Renal pelvis (tissue), 4 donors: ENCODE measurements around the gene ZNF740. TPM values are rescaled to one million over a fixed set of nuclear protein-coding genes. Genes with fewer than 3 reads are reported as not detected.
"Not testable (repeated sequence)": the region's sequence is repeated elsewhere in the genome, so short reads cannot be mapped to it uniquely, and the experiment has no call there.

Experiments used
- DNase-seq: peaks from one replicate; pipeline ENCODE4 v3.0.0-alpha.2; 2013
- polyA plus RNA-seq, 3 donors: library from polyadenylated mRNA; unstranded; fragments of 120-200 nt; gene quantifications; one replicate each; pipeline ENCODE4 v1.2.1, GENCODE V29; 2013; ENCODE audit not compliant: insufficient read length in 3 of 3

The ZNF740 gene
- polyA plus RNA-seq, 3 donors = 67.8 to 81.5 (median 76.2) TPM

DNA sequence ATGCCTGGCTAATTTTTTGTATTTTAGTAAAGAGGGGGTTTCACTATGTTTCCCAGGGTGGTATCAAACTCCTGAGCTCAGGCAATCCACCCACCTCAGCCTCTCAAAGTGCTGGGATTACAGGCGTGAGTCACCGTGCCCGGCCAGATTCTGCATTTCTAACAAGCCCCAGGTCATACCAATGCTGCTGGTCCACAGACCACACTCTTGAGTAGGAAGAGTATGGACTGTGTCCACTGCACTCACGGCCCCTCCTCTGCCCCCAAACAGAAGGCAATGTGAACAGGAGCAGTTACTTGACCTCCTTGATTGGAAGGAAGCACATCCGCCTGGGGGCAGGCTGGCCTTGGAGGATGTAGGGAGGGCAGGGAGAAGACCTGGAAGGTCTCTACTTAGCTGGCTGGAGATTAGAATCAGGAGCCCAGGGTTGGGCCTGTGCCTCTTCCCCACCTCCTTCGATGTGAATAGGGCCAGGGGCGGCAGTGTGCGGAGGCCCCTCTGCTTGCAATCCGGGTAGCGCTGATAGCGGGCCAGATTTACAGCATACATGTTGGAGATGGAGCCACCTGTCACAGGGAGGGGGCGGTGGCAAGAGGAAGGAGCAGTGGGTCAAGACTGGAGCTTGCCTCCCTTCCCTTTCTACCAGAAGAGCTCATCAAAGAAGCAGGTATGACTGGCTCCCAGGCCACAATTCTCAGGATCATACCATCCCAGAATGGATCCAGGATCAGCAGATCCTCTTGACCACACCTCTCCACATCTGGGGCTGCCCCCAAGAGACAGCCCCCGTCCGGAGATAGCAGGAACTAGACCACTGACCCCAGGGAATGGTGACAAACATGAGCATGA, 9.4 kb upstream of the ZNF740 start:
- no peak for DNase-seq

DNA sequence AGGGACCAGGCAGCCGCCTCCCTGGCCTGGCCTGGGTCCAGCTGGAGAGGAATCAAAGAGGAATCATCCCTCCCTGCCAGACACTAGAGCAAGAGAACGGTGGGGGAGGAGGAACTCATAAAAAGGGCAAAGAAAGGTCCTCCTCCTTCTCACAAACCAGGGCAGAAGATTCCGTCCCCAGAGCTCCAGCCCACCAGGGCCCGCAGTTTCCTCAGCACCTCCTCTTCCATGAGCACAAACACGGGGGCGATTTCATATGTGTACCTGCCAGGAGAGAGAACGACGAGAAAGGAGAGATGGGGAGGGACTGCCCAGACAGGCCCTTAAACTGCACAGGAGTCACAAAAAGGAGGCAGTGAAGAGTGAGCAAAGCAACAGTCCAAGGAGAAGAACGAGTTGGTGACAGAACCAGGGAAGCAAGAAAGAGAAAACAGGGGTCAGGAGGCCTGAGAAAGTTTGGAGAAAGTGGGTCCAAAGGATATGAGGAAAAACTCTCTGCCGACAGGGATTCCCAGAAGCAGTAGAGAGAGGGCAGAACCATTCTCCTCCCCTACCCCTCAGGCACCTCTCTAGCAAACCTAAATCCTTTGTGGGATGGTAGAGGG, 8.7 kb upstream of the ZNF740 start:
- DNase-seq = peak; percentile 34

- no peak for DNase-seq
Measured at GRCh38 chr12:53172352-53172751, 8.2 kb upstream of the ZNF740 start.

- DNase-seq = no peak
Measured at GRCh38 chr12:53173085-53173715, 7.3 kb upstream of the ZNF740 start.

DNA sequence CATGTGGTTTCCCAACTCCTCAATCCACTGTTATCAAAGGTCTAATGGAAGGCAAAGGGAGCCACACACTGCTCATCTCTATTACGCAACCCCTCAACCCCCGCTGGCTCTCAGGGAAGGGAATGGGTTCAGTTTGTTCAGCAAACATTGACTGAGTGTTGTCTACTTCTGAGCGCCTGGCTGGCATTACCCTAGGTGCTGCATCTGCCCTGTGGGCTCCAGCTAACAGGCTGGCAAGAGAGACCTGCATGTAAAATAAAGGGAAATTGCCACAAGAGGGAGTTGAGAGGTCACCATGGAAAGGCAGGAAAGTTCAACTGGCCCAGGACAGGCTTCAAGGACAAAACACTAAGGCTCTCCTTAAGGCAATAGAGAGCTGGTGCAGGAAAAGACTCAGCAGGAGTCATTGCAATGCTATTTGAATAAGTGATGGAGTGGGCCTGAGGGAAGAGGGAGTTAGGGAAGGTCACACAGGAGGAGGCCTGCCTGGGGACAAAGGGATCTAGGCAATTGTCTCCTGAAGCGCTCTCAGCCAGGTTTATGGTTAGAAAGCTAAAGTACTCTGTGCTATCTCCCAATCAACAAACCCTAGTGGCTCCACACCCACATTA, 5.5 kb upstream of the ZNF740 start:
- DNase-seq = no peak

GRCh38 chr12:53176750-53177149, 3.8 kb upstream of the ZNF740 start:
- no peak for DNase-seq

- DNase-seq = not testable (repeated sequence)
Measured at GRCh38 chr12:53177447-53177846, 3.1 kb upstream of the ZNF740 start.

GRCh38 chr12:53178803-53179202, 1.7 kb upstream of the ZNF740 start:
- not testable (repeated sequence) for DNase-seq

GRCh38 chr12:53179687-53180219, 769 bp upstream of the ZNF740 start:
- no peak for DNase-seq

DNA sequence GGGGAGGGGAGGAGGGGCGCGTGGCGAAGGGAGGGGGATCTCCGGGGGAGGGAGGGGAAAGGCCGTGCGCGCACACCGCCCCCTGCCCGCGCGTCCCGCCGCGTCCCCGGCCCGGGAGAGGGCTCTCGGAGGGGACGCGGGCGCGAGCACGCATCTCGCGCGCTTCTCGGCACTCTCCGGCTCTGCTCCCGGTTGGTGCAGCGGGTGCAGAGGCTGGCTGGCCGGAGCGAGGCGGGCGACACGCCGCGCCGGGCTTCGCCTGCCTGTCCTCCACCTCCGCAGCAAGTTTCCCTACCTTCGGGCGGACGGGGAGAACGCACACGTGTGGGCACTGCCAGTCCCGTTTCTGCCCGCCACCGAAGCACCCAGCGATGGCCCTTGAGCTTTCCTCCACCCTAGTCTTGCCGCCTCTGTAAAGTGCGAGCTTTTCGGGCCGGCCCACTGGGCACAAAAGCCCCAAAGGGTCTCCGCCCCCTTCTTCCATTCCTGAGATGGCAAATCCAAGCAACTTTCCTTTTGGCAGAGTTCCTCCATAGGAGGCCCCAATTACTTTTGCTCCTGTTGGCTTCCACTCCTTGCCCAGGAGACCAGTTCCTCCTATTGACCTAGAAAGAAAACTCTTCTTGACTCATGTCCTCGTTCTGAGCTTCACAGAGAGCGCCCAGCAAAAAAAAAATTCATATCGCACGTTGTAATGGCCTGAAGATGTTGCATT, 566 bp downstream of the ZNF740 start:
- peak; percentile 81 for DNase-seq

GRCh38 chr12:53181935-53182334, 1.4 kb downstream of the ZNF740 start:
- no peak for DNase-seq

DNA sequence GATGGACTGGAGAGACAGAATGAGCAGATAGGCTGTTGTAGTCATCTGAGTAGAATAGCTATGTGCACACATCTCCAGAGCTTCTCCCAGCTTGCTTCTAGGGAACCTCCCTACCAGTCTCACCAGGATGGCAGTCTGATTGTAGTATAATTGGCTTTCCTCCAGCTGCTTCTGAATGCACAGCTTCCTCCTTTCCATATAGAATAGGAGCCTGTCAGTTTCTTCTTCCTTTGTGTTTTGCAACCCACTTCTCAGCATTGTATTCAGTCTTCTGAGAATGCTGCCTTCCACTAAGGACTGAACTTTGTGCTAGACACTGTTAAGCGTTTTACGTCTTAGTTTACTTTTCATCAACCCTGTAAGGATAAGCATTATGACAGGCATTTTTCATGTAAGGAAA, 2.4 kb downstream of the ZNF740 start:
- DNase-seq = no peak

GRCh38 chr12:53184828-53185227, 4.3 kb downstream of the ZNF740 start:
- no peak for DNase-seq

DNA sequence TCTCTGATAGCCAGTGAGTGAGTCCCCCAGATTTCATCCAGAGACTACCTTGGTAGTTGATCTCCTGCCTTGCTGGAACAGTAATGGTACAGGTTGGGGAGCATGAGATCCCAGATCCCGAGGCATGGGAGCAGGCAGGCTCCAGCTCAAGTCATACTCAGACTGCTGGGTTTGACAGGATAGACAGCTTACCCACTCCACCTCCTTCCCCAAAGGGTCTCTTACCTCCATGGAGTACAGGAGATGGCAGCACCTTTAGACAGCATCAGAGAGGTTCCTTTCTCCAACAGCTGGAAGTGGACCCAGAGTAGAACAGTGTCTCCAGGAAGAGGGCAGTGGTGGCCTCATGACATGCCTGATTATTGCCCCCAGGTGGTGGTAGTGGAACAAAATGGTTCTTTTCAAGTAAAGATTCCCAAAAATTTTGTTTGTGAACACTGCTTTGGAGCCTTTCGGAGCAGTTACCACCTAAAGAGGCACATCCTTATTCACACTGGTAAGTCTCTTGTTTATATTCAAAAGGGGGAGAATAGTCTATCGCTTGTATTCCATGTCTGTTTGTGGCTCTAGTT, 5.1 kb downstream of the ZNF740 start:
- DNase-seq = no peak

DNA sequence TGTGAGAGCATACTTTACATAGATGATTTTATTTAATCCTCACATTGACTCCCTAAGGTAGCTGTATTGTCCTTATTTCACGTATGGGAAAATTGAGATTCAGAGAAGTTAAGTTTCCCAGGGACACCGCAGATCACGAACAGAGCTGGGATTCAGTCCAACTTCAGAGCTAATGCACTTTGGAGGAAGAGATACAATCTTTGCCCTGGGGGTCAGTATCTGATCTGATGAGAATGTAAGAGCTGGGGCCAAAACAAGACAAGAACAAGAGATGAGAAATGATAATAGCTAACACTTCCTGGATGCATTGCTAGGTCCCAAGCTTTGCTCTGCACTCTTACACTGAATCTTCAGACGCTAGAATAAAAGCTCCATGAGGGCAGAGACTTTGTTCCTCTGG, 6.2 kb downstream of the ZNF740 start:
- no peak for DNase-seq

GRCh38 chr12:53187145-53187899, 6.8 kb downstream of the ZNF740 start:
- DNase-seq = no peak

DNA sequence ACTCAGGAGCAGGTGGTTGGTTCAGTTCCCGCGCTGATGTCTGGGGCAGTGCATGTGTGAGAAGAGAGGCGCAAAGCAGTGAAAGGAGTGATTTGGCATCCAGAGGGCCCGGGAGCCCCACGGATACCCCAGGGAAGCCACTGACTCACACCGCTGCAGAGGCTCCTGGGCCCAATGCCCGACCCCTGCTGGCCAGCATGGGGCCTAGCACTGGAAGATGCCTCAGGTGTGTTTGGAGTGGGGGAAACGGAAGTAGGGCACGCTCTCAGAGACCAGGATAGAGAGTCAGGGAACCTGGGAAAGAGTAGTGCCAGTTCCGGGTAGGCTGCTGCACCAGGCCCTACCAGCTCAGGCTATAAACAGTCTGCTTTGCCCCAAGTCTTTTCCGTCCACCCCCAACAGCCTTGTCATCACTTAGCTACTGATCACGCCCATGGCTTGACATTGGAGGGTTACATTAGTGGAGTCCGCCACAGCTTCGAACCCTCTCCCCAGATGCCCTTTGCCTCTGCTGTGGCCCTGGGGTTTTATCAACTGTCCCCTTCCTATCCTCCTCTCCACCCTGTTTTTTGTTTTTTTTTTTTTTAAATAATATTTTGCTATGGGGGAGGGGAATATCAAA, 9.7 kb downstream of the ZNF740 start:
- DNase-seq = no peak

DNA sequence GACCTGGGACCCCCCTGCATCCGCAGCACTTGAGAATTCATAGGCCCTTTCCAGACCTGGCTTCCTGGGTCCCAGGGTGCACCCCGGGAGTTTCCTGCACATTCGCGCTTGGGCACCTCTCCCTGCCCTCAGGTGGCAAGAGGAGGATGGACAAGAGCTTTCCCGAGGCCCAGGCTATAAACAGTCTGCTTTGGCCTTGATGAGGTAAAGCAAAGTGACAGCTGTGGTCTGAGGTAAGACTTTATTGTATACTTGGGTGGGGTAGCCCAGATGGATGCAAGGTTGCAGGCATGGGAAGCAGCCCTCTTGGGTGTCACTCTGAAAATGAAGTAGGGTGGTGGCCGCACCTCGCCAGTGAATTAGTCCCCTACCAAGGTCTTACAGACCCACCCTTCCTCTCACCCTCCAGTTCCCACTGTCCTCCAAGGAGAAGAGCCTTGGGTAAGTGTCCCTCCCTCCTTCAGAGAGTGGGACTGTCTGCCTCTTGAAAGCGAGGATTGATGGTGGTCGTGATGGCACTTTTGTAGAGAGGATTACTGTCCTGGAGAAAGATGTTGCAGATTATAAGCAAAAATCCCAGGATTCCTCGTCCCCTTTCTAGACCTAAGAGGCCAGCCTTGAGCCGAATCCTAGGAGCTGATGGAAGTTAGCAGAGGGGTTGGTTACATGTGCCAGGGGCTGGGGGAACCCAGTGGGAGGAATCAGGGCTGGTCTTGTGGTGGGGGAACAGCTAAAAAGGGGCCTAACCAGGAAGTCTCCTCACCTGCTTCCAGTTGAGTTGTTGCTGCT, 10.8 kb downstream of the ZNF740 start:
- DNase-seq = no peak

DNA sequence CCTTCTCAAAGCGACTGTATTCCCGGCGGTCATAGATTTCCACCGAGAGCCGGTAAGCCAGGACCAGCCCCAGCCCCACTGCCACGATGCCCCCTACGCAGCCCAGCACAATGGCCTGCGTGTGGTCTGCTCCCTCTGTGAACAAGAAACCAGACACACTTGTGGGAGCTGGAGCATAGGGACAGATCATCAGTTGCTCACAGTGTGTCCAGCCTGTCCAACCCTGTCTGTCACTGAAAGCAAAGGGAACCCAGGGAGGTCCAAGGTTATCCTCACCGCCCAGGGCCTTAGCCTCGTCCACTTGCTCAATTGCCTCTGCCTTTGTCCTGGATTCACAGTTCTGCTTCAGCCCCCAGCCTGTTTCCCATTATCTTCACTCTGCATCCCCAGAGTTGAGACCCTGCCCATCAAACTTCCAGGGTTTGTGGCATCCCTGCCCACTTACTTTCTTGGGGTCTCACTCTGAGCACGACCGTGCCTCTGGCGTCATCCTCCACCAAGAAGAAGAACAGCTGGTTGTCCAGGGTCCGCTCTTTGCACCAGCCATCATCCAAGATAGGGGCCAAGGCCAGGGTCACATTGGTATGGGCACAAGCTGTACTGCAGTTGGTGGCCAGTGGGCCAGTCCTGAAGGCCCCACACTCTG, 11.5 kb downstream of the ZNF740 start:
- no peak for DNase-seq
